ENCODE data around the gene FETUB.

Gene FETUB

DNA sequence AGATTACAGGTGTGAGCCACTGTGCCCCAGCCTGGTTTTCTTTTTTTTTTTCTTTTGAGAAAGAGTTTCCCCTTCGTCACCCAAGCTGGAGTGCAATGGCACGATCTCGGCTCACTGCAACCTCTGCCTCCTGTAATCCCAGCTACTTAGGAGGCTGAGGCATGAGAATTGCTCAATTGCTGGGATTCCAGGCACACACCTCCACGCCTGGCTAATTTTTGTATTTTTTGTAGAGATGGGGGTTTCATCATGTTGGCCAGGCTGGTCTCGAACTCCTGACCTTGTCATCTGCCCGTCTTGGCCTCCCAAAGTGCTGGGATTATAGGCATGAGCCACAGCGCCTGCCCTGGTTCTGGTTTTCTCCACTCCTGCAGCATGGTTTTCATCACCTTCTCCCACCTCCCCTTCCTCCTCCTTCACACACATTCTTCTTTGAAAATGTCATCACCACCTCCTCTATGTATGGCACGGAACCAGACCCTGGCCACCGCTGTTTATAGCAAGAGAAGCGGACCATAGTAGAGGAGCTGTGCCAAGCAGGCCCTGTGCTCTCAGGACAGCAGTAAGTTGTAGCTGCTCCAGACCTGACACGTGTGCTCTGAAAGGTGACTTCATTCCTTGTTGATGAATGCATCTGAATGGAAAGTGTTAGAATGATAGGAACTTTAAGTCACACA lies 42.0 kb upstream of the FETUB start:
- DNase-seq (ENCODE audit: low read depth in 2 of 2): peak; percentile 60 to 77
- no peak overlapping the region for H3K4me3 ChIP-seq (replicated peaks in 1 of 2; ENCODE audit: low read depth in 2 of 2, low read length in 2 of 2)
- TF ChIP-seq, protein P1, sequence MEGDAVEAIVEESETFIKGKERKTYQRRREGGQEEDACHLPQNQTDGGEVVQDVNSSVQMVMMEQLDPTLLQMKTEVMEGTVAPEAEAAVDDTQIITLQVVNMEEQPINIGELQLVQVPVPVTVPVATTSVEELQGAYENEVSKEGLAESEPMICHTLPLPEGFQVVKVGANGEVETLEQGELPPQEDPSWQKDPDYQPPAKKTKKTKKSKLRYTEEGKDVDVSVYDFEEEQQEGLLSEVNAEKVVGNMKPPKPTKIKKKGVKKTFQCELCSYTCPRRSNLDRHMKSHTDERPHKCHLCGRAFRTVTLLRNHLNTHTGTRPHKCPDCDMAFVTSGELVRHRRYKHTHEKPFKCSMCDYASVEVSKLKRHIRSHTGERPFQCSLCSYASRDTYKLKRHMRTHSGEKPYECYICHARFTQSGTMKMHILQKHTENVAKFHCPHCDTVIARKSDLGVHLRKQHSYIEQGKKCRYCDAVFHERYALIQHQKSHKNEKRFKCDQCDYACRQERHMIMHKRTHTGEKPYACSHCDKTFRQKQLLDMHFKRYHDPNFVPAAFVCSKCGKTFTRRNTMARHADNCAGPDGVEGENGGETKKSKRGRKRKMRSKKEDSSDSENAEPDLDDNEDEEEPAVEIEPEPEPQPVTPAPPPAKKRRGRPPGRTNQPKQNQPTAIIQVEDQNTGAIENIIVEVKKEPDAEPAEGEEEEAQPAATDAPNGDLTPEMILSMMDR (IDR thresholded peaks at IDR 0.05; ENCODE audit: low read depth, low read length): no peak

DNA sequence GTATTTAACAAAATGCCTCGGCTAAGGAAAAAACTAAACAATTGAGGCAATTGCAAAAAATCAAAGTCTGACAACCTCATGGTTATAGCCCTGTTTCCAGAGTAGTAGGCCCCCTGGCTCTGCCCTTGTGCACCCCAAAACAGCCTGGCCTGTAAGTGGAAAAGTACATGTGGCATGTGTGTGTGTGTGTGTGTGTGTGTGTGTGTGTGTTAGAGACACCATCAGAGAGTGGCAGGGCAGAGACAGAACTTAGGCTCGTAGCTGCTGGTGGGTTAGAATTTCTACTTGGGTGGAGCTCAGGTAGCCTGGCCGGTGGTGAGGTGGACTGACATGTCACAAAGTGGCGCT lies 41.4 kb upstream of the FETUB start:
- TF ChIP-seq, protein P1 (IDR thresholded peaks at IDR 0.05; ENCODE audit: low read depth, low read length): no peak
- no peak overlapping the region for H3K4me3 ChIP-seq (replicated peaks in 1 of 2; ENCODE audit: low read depth in 2 of 2, low read length in 2 of 2)
- DNase-seq (ENCODE audit: low read depth in 2 of 2): no peak

DNA sequence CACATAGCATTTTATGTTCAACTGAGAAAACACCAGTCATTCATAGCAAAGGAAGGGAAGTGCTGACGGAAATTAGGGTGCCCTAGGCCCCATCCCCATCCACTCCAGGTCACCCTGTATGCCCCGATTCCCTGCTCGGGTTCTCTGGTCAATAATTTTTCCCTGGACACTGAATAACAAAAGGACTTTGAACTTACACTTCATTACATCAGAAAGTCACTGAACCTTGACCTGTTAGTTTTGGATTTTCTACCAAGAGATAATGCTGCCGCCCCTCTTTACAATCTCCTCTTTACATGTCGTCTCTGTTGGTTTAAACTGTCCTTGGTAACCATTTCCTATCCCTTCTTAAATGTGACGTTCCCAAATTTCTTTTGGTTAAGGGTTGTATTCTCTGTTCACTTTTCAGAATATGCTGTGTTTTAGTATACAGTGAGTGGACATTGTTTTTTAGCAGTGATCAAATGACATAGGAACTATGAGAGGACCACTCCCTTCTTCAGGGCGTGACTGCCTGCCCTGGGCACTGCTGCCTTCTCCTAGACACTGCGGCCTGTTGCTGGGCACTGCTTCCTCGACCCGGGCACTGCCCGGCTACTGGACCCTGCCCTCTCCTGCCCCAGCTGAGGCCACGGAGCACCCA lies 40.9 kb upstream of the FETUB start:
- TF ChIP-seq, protein P1 (IDR thresholded peaks at IDR 0.05; ENCODE audit: low read depth, low read length): no peak
- no peak for DNase-seq (ENCODE audit: low read depth in 2 of 2)

GRCh38 chr3:186599785-186600166 lies 40.4 kb upstream of the FETUB start:
- TF ChIP-seq, protein P1 (IDR thresholded peaks at IDR 0.05; ENCODE audit: low read depth, low read length): no peak
- DNase-seq (ENCODE audit: low read depth in 2 of 2): no peak
- no peak overlapping the region for H3K4me3 ChIP-seq (replicated peaks in 1 of 2; ENCODE audit: low read depth in 2 of 2, low read length in 2 of 2)

More for the DNA sequence above, 40.9 kb upstream of the FETUB start:
- H3K4me3 ChIP-seq (replicated peaks in 1 of 2; ENCODE audit: low read depth in 2 of 2, low read length in 2 of 2): no peak overlapping the region

DNA sequence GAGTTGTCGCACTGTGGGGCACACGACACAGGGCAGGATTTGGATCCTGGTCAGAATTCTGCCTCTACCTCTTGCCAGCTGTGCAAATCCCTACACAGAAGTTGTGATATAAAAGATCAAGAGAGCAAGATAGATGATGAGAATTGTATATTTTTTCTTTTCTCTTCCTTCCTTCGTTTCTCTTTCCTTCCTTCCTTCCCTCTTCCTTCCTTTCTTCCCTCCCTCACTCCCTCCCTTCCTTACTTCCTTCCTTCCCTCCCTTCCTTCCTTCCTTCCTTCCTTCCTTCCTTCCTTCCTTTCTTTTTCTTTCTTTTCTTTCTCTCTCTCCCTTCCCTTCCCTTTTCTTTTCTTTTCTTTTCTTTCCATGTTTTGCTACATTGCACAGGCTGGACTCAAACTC lies 39.3 kb upstream of the FETUB start:
- no peak for DNase-seq (ENCODE audit: low read depth in 2 of 2)
- TF ChIP-seq, protein P1 (IDR thresholded peaks at IDR 0.05; ENCODE audit: low read depth, low read length): no peak
- no peak overlapping the region for H3K4me3 ChIP-seq (replicated peaks in 1 of 2; ENCODE audit: low read depth in 2 of 2, low read length in 2 of 2)

- no peak overlapping the region for H3K4me3 ChIP-seq (replicated peaks in 1 of 2; ENCODE audit: low read depth in 2 of 2, low read length in 2 of 2)
- TF ChIP-seq, protein P1 (IDR thresholded peaks at IDR 0.05; ENCODE audit: low read depth, low read length): no peak
- no peak for DNase-seq (ENCODE audit: low read depth in 2 of 2)
Observed at GRCh38 chr3:186603159-186603558, 37.0 kb upstream of the FETUB start.

All from cardiac fibroblast (primary cell).